ENCODE results near the gene PLCB1.
A peak's percentile ranks its signal among the peaks of the same experiment; 100 is the strongest.
"Not testable (repeated sequence)": the region's sequence is repeated elsewhere in the genome, so short reads cannot be mapped to it uniquely, and the experiment has no call there.

Gene PLCB1

DNA sequence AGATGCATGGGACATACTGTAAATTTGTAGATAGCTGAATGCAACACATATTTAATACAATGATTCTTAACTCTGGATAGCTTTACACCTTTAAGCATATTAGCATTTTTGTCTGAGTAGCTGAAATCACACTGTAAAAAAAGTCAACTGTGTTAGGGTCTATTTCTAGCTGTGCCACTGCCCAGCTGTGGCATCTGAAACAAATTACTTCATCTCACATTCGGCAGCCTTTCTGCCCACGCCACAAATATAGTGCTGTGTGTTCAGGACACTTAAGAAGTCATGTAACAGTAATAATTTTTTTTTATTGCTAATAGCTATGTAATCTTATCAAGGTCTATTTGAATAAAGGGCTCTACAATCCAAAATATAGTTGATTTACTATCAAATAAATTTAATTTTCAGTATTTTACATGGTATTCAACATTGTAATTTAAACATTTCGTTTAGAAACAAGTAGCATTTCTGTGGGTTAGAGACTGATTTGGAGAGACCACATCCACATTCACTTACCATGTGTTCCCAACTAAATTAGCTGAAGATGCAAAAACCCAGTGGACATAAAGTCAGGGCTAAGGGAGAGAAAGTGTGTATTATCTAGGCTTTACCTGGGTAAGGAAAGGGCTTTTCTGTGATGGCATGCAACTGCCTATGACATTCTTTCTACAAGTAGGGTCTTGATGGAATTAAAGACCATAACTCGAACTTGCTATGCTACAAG lies 276.7 kb downstream of the PLCB1 start:
- DNase-seq = no peak

GRCh38 chr20:8413691-8414090 lies 281.6 kb downstream of the PLCB1 start:
- no peak for DNase-seq

GRCh38 chr20:8414586-8415274 lies 282.7 kb downstream of the PLCB1 start:
- peak; percentile 11 for DNase-seq

DNA sequence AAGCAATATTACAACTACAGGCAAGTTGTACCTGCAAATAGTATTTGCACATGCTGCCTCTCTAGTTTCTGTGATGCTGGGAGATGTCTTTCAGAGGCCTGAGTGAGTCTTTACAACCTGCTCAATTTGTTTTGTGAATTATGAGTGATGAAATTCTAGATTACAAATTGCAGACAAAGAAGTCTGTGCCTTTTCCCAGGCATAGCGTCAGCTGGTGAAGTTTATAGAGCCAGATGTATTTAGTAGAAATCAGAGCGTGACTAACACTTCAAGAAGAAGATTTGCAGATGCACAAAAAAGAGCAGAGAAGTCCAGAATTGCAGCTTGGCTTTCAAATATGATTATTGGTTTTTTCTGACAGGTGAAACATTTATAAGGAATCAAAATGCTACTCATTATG lies 289.9 kb downstream of the PLCB1 start:
- no peak for DNase-seq

GRCh38 chr20:8423482-8423881 lies 291.4 kb downstream of the PLCB1 start:
- no peak for DNase-seq

DNA sequence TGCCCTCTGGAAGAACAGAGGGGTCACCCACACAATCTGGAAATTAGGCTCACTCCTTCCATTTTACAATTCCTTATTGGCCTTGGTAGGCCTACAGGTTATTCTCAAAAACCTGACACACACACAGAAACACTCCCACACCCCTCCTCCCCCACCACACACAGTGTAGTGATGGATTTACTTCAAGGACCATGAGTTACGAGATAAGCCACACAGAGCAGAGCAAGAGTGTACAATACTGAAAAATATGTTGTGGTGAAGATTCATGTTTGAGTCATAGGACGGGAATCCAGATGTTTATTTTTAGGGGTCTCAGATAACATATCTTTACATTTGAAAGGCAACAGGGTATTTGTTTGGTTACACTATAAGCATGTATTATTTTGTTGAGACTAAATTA lies 291.9 kb downstream of the PLCB1 start:
- DNase-seq = no peak

- no peak for DNase-seq
Observed at GRCh38 chr20:8425016-8425415, 292.9 kb downstream of the PLCB1 start.

DNA sequence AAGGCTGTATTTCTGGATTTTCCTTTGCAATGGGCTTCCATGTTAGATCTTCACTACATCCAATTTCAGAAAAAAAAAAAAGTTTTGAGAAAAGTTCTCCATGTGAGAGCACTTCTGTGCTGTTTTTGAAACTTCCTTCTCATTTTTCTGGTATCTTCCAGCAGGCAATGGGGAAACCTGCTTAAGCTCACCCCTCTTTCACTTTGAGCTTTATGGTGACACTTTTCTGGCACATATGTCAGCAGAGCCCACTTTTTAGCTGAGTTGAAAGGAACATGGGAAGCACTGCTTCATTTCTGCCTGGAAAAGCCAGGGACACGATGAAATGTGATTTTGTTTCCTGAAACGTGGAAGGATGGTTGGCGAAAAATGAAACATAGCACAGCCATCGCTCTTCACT lies 293.7 kb downstream of the PLCB1 start:
- no peak for DNase-seq

- no peak for DNase-seq
Observed at GRCh38 chr20:8427419-8428040, 295.5 kb downstream of the PLCB1 start.

DNA sequence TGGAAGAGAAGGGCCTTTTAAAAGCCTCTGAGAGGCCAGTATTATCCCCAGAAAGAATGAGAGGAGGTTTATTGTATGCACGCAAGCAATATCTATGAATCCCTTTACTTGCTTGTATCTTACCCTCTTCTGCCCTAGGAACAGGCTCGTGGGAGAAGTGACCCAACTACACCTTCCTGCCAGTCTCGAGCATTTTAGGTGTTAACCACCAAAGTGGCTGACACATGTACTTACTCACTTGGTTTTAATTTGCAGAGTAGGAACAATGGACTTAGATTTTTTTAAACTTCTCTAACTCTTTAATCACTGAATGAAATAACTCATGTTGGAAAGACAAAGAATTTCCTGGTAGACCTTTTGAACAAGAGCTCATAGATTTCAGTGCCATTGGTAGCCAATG lies 296.9 kb downstream of the PLCB1 start:
- no peak for DNase-seq

DNA sequence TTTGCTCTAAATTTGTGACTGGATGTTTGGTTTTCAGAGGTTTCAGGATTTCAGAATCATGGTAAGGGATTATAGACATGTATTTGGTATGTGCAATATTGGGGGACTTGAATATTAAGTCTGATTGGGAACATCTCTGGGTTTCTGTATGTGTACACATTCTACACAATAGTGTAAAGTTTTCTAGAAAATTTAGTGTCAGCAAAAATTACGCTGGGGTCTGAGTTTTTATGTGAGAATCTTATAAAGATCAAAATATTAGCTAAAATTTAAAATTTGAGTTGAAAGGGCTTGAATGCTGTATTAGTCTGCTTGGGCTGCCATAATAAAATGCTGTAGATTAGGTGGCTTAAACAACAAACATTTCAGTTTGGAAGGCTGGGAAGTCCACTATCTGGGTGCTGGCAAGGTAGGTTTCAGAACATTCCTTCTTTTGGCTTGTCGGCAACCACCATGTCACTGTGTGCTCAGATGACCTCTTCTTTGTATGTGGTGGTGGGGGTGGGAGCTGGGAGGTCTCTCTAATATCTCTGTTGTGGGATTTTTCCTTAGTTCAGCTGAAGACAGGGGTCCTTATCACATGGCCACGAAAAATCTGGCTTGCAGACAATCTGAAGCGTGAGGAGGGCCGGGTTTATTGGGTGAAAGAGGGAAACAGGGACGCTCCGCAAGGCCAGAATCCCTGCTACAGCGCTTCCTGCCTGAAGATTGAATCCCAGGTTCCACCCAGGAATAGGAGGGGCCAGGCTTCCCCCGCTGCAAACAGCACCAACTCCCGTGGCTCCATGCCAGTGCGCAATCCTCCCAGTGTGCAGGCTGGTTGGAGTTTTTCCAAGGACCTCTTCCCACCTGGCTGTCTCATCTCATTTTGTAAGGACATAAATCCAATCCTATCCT lies 299.7 kb downstream of the PLCB1 start:
- peak; percentile 5 for DNase-seq

- peak; percentile 29 for DNase-seq
Observed at GRCh38 chr20:8432435-8433148, 300.5 kb downstream of the PLCB1 start.

DNA sequence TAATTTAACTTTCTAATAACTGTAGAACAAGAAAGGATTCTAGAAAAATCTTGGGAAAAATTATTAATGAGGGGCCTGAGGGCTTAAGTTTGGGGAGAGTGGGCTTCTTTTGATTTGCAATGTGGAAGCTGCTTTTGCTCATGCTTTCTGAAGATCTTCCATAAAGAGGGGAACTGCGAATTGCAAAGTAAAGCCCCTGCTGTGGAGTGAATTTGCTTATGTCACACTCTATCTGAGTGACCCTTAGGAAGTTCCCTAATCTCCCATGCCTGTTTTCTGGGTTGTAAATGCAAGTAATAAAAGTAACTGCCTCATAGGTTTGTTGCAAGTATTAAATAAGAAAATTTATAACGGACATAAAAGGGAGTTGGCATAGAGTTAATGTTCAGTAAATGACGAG lies 301.2 kb downstream of the PLCB1 start:
- DNase-seq = no peak

- no peak for DNase-seq
Observed at GRCh38 chr20:8434326-8434876, 302.3 kb downstream of the PLCB1 start.

DNA sequence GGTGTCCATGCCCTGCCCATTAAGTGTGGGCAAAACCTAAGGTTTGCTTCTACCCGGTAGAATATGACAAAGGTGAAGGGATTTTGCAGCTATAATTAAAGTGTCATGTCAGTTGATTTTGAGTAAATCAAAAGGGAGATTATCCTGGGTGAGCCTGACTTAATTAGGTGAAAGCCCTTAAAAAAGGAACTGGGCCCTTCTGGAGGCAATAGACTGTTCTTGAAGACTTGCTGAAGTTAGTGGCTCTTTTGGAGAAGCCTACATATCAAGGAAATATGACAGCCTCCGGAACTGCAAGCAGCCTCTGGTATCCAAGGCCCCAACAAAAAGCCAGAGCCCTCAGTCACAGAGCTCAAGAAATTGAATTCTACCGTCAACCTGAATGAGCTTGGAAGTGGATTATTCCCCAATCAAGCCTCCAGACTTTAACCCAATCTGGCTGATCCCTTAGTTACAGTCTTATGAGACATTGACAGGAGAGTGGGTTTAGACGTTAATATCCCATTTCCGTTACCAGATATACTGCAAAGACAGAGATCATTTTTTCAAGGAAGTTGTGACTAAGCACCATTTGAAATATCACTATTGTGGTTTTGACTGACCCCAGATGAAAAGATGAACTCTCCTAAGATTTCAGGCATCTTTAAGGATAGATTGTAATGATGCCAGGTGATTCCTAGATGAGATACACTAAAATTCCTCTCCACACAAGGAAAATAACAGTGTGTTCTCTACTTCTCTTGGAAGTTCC lies 303.4 kb downstream of the PLCB1 start:
- no peak for DNase-seq

DNA sequence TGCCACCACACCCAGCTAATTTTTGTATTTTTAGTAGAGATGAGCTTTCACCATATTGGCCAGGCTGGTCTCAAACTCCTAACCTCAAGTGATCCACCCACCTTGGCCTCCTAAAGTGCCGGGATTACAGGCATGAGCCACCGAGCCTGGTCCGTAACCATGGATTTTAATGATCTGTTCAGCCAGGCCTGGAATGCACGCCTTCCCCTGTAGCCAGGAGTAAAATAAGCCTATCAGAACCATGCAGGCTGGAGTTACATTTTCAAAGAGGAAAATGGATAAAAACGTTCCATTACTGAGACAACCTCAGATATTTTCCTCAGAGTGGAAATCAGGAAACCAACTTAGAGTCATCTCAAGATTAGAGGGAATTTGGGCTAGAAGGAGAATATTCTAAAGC lies 304.9 kb downstream of the PLCB1 start:
- not testable (repeated sequence) for DNase-seq

- peak; percentile 3 for DNase-seq
Observed at GRCh38 chr20:8438748-8439147, 306.7 kb downstream of the PLCB1 start.

DNA sequence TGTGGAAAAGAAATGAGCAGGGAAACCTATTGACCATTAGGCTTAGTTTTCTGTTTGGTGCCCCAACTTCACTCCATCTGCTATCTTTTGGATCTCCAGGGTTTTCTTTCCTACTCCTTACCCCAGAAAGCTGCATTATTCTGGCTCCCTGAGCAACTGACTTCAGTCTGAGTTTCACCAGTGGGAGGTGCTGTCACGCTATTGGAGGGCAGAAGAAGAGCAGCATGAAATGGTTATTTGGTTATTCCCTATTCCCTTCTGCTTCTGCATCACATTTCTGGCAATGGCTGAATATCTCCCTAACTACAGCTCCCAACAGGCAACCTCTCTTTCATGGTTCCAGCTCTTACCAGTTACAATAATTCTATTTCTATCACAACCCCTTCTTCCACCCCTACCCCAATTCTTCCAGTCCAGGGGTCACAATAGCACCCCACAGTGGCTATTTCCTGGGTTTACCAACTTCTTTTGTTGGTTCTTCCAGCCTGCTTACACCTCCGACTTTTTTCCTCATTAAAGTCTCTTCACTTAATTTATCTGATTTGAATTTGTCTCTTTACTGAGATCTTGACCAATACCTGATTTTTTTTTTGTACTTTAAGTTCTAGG lies 311.5 kb downstream of the PLCB1 start:
- DNase-seq = no peak

GRCh38 chr20:8447262-8448120 lies 315.4 kb downstream of the PLCB1 start:
- DNase-seq = no peak

DNA sequence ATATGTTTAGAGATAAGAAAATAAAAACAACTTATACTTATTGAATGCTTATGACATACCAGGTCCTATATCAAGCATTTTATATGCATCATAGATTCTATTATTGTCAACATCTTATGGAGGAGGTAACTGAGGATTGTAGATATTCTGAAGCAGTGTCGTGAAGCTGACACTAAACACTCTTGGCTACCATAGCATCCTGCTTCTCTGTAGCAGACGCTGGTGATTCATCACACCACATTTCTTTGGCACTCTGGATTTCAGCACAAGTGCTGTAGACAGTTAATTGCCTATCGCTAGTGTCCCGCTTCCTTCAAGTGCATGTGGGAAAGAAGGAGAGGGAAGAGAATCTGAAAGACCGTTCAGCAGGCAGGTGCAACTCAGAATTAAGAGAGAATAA lies 317.1 kb downstream of the PLCB1 start:
- no peak for DNase-seq

Measured in retina (tissue), 1 donor.